ENCODE data around the gene IMMP2L.

- TF ChIP-seq CTCF (IDR thresholded peaks at IDR 0.05) = no peak
- TF ChIP-seq POLR2A (IDR thresholded peaks at IDR 0.05) = no peak
- no peak for TF ChIP-seq EP300 (IDR thresholded peaks at IDR 0.05)
These were observed 467.9 kb downstream of the IMMP2L start for GRCh38 chr7:111094419-111094818.
